Tongue (tissue), 2 donors: Measurements from ENCODE around the gene ZNF768. TPM values are rescaled to one million over a fixed set of nuclear protein-coding genes. Genes with fewer than 3 reads are reported as not detected.

Experiments used
- DNase-seq: peaks from one replicate; pipeline ENCODE4 v3.0.0-alpha.2; 2015
- total RNA-seq: library from RNA; depleted of rRNA; stranded (reverse); fragments of >200 nt; gene quantifications from one replicate; pipeline ENCODE4 v1.2.3, GENCODE V29; 2014

ZNF768 gene
- 25.6 TPM for total RNA-seq

DNA sequence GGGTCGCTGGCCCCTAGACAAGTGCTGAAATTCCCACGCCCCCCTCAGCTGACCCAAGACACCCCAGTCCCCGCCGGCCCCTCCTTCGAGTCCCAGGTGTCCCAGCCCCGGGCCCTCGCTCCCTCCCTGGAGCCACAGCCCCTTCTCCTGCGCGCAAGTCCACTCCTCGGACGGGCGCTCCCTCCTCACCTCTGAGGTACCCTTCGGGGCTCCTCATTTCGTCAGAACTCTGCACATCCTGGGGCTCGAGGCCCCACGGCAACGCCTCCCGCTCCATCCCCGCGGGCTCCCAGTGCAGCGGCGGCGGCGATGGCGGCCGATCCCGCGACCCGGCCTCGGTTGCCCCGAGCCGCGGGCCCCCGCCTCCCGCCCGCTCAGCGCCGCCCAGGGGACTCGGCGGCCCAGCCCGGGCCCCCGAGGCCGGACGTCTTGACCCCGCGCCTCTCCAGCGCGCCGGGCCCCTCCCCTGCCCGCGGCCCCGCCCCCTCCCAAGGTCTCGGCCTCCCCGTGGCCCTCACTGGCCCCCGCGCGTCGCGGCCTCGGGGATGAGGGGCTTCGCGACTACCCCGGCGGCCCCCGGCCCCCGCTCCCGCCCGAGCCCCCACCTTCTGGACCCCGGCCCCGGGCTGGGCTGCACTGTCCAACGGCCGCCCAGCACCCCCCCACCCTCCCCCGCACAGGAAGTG lies at the start of gene ZNF768:
Gene ZNF768, minus strand, starts transcription at position 430 of the 686 bp plus-strand sequence. Its CDS starts 153 bp downstream, at position 277.
- peak; percentile 23 for DNase-seq

DNA sequence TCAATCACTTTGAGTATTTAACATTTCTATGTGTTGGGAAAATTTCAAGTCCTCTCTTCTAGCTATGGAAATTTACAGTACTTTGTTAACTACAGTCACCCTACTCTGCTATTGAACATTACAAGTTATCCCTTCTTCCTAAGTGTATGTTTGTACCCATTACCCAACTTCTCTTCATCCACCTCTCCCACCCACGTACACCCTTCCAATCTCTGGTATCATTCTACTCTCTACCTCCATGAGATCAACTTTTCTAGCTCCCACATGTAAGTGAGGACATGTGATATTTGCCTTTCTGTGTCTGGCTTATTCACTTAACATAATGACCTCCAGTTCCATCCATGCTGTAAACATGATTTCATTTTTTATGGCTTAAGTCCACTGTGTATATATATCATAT lies 48.3 kb upstream of the ZNF768 start:
- no peak for DNase-seq

DNA sequence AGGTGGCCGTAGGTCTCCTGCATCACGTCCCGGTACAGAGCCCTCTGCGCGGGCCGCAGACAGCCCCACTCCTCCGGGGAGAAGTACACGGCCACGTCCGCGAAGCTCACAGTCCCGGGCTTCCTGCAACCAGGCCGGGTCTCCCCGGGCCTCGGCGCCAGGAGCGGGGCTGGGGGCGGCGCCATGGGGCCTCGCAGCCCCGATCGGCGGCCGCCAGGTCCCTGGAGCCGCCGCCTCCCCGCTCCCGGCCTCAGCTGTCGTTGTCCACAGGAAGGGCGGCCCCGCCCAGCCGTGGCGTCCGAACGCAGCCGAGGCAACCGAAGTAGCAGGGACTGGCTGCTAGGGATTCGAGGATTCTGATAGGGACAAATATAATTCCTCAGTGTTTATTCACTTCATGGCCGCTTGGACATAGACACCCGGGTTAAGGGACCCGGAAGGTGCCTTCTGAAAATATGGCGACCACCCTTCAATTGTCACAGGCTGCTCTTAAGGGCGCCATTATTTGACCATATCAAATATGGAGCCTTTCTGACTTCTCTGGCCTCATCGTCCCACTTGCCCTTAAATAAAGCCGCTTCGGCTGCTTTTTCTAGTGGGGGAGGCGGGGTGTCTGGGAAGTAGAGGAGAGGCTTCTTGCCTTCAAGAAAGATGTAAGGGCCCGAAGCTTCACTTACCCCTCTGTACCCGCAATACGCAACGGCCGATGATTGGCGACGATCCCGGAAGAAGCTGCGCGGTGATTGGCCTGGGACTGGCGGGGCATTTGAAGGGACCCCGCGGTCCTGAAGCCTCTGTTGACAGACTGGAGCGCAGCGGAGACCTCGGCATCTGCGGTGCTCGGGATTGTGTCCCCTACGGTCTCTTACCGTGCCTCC lies 45.3 kb upstream of the ZNF768 start, which contains the start of gene ZNF688:
Gene ZNF688, minus strand, starts transcription at position 270 of the 878 bp plus-strand sequence. Its CDS starts 85 bp downstream, at position 185.
- peak; percentile 99 for DNase-seq

DNA sequence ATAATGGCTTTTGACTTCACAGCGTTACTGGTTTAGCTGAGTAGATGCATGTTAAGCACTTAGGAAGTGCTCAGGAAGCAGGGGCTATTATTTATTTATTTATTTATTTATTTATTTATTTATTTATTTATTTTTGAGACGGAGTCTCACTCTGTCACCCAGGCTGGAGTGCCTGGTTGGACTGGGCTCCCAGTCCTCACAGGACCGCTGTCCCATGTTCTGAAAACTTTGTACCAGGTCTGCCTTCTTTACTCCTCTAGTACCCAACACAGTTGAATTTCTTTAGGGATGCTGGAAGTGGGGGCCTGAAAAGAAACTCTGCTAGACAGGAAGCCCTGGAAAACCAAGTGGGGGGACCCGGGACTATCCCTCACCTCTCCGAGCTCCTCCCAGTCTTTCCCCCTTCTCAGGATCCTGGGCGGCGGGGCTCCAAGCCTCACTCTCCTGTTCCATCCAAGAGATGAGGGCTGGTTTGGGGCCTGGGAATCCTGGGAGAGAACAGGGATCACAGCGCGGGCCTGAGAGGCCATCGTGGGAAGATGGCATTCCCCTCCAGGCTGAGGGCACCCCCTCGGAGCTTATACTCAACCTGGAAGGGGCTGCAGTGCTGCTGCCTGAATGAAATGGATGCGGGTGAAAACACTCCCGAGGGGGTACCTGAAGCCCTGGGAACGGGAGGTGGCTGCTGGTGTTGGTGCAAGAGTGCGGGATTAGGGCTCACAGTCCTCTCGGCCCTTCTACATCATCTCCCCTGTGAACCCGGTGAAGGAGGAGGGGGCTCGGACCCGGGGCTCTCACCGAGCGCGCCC lies 44.5 kb upstream of the ZNF768 start:
- peak; percentile 68 for DNase-seq

DNA sequence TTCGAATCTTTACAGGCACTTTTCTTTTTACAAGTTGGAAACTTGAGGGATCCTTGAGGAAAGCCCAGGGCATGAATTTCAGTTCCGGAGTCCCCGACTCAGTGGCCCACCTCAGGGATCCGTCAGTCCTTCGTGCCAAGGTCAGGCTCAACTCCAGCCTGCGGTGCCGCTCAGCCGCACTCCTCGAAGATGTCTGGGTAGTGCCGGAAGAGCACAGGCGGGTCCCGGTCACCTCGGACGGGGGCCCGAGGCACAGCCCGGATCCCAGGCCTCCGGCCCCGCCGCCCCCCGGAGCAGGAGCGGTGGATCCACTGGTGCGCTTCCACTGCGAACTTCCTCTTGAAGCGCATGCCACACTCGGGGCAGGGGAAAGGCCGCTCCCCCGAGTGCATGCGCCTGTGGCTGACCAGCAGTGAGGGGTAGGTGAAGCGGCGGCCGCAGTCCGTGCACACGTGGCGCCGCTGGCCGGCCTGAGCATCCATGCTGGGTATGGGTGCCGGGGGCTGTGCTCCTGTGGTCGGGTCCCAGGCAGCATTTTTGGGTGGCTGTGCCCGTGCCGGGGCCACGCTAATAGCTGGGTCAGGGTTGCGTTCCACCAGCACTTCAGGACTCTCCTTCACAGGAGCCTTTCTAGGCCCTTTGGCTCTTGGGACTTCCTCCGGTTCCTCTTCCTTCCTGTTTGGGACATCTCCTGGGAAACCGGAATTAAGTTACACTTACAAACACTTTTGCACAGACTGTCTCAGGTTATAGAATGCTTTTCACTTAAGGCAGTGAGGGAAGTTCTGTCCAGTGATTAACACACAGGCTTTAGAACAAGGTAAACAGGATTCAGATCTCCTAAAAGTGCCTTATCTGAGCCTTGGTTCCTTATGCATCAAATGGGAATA lies 43.6 kb upstream of the ZNF768 start:
- DNase-seq, result no peak

DNA sequence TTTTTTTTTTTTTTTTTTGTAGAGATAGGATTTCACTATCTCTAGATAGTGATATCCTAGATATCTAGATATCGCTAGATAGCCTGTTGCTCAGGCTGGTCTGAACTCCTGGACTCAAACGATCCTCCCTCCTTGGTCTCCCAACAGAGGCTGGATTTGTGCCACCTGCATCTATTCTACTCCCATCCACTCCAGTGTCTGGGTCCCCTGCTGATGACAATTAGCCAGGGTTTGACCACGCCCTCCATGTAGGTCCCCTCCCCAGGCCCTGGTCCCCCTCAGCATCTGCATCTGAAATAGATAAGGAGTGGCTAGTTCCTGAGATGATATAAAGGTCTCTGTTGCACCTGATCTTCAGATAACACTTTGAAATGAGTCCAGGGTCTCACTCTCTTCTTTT lies 42.9 kb upstream of the ZNF768 start:
- DNase-seq, result no peak

DNA sequence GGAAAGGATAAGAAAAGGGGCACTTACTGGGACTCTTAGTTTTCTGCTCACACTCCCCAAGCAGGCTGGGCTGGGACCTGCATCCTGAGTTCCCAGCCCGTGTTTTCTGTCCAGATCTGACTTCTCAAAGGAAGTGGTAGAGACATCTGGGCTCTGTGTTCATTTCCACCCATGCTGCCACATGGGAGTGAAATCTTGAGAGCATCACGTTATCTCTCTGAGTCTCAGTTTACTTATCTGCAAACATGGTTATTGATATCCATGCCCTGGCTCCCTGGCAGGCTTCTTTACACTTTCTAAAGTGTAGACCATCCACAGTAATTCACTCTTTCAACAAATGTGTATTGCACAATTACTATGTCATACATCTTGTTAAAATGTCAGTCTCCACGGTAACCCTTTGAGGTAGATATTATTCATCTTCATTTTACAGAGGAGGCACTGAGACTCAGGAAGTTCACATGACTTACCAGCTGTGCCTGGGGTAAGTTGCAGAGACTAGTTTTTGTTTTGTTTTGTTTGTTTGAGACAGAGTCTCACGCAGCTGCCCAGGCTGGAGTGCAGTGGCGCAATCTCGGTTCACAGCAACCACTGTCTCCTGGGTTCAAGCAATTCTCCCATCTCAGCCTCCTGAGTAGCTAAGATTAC lies 41.7 kb upstream of the ZNF768 start:
- no peak for DNase-seq

DNA sequence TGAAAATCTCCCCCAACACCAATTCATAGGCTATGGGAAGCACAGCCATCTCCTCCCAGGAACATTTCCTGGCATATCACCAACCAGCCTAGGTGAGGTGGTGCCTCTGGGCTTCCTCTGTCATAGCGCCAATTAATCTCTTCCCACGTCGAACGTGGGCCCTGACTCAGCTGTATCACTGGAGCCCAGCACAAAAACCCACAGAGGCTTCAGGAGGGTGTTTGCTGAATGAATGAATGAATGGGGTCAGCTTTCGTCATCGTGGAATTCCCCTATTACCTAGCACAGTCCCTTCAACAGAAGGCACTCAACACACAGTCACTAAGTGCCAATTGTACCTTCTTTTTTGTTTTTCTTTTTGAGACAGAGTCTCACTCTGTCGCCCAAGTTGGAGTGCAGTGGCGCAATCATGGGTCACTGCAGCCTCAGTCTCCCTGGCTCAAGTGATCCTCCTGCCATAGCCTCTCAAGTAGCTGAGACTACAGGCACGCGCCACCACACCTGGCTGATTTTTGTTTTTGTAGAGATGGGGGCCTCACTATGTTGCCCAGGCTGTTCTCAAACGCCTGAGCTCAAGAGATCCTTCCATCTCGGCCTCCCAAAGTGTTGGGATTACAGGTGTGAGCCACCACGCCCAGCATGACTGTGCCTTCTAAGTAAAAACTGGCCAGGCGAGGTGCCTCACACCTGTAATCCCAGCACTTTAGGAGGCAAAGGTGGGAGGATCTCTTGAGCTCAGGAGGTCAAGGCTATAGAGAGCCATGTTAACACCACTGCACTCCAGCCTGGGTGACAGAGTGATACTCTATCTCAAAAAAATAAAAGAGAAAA lies 41.0 kb upstream of the ZNF768 start:
- DNase-seq, result no peak

DNA sequence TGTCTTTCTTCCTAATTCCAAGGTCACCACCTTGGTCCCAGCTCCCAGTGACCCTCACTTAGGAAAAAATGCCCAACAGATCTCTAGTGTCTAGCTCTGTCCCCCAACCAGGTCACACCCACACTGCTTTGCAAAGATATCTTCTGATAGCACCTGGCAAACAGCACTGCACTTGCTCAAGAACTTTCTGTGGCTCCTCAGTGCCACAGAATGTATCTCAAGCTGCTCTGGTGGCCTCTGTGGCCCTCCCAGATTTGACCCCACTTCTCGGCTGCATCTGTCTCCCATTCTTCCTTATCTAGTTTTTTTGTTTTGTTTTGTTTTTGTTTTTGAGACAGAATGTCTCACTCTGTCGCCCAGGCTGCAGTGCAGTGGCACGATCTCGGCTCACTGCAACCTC lies 40.2 kb upstream of the ZNF768 start:
- no peak for DNase-seq

DNA sequence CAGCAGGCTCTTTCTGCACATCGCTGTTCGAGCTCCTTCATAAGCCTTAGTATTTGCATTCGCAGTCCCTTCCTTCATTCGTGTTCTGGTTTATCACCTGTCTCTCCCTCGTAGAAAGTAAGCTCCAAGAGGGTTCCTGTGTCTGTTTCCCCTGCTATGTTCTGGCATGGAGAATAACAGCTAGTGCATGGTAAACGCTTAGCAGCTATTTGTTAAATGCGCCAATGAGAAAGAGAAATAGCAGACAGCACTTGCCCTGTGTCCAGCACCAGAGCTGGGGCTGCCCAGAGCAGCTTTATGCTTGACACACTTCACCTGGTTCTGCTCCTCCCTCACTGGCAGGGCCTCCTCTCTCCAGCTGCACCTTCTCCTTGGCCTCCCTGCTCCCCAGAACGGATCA lies 39.6 kb upstream of the ZNF768 start:
- DNase-seq, result no peak

DNA sequence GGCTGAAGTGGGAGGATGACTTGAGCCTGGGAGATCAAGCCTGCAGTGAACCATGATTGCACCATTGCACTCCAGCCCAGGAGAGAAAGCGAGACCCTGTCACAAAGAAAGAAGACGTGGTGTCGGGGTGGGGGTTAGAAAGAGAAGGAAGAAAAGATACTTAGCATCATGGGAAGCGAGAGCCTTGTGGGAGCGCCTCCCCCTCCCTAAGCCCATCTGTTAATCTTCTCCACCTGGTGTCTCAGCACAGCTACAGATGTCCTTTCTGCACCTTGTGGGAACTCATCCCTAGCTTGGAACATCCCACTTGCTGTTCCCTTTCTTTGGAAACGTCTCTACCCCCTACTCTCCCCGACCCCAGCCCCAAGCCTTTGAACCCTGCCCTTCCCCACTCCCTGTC lies 39.2 kb upstream of the ZNF768 start:
- DNase-seq, result no peak

DNA sequence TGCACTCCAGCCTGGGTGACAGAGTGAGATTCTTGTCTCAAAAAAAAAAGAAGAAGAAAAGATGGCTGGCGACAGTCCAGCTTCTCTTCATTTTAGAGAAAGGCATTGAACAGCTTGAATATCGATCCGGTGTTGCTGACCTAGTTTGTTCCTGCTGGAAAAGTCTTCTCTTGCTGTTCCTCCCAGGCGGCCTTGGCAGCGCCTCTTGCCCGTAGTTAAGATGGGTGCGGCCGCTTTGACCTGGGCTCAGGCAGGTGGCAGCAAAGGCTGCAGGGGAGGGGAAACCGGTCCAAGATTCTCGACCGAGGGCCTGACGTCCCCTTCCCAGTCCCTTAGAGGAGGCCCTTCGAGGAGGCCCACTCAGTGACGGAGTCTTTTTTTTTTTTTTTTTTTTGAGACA lies 35.7 kb upstream of the ZNF768 start:
- DNase-seq, result no peak

DNA sequence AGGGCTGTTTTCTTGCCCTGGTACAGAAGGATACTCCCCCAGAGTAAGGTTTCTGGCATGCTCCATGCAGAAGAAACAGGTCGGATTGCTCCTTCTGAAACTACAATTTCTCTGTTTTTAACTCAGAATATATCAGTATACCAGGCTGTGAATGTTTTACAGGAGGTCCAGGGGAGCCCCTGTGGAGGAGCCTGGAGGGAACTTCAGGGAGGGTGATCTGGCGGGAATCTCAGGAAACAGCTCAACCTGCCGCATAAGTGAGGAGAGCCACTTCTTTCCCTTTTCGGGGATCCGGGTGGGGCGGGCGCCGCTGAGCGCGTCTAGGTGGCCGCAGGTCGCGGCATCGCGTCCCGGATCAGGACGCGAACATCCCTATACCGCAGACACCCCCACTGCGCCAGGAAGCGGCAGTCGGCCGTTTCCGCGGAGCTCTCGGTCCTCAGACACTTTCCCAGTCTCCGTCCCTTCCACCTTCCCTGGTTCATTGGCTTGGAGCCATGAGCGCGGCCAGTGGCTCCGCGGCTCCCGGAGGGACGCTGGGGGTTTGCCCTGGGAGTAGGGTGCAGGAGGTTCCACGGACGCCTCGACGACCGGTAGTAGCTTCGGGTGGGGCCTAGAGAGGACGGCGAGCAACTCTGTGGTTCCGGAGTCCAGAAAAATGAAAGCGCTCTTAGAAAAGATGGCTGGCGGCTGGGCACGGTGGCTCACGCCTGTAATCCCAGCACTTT lies 34.9 kb upstream of the ZNF768 start:
- DNase-seq, result no peak

DNA sequence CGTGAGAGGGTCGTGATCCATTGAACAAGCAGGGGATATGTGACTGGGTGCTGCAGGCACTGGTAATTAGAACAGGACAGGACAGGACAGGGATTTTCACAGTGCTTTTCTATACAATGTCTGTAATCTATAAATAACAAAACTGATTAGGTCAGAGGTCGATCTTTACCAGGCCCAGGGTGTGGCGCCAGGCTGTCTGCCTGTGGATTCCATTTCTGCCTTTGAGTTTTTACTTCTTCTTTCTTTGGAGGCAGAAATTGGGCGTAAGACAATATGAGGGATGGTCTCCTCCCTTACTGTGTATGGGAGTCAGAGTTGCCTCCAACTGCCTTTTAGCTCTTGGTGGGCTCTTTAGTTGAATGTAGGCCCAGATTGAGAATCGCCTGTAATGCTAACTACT lies 33.3 kb upstream of the ZNF768 start:
- DNase-seq, result no peak

DNA sequence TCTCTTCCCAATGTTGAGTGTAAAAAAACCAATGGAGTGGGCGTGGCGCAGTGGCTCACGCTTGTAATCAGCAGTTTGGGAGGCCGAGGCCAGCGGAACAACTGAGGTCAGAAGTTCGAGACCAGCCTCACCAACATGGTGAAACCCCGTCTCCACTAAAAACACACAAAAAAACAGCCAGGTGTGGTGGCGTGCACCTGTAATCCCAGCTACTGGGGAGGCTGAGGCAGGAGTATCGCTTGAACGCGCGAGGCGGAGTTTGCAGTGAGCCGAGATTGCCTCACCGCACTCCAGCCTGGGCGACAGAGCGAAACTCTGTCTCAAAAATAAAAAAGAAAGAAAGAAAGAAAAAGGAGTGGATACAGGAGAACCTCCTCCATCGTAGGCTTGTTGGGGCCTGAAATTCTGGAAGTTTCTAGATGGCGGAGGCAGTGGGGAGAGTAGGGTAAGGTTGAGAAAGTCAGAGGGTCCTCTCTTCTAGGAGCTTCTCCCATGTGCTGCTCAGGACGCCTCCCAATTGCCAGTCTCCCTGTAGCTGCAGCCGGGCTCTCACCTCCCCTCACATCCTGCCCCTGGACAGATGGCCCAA lies 32.5 kb upstream of the ZNF768 start:
- DNase-seq, result no peak

DNA sequence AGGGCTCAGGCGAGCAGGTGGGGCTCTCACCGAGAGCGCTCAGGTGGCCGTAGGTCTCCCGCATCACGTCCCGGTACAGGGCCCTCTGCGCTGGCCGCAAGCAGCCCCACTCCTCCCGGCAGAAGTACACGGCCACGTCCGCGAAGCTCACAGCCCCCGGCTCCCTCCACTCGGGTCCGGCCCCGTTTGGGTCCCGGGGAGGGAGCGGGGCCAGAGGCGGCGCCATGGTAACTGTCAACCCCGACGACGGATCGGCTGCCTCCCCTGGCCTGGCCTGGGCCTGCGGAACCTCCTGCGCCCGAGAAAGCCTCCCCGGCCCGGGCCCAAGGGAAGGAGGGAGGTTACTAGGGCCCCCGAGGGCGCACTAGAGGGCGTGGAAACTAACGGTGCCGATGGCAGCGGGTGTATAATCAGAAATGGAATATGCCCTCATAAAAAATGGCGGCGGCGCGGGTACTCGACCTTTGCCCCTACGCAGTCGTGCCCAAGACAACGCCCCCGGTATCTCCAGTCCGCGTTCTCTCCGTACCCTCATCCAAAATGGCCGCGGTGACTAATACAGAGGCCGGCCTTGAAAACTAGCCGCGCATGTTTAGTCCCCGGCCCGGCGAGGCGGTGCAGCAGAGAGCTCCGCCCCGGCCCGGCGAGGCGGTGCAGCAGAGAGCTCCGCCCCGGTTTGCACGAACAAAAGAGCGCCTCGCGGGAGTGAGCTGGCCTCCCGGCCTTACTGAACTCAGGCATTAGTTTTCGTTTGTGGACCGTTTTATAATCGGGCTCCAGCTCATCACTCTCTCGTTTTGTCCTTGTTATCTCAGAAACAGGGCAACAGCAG lies 31.8 kb upstream of the ZNF768 start, which contains the start of gene ZNF764:
Gene ZNF764, minus strand, starts transcription at position 418 of the 832 bp plus-strand sequence. Its CDS starts 192 bp downstream, at position 226.
- DNase-seq, result peak; percentile 99

DNA sequence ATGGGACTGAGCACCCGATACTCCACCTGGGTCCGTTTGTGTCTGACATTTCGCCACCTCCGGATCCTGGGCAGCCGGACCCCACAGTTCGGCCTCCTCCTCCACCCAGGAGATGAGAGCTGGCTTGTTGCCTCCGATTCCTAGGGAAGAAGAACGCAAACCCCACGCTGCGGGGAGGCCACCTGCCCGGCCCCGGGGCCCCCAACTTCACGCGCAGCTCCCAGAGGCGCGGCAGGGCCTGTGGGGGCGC lies 31.3 kb upstream of the ZNF768 start:
- DNase-seq, result no peak

DNA sequence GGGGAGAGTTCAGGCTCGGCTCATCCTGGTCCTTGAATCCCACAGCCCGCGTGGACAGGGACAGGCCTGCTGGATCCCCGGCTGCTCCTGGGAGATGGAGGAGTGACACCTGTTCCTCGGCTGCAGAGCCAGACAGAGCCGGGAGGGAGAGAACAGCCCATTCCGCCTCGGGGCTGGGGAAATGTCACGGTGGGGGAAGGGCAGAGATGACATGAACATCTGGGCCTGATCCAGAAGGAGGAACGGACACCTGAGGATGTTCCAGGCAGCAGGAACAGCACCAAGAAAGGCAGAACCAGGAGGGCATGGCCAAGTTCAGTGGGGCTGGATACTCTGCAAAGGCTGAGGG lies 29.7 kb upstream of the ZNF768 start:
- DNase-seq, result no peak
